IMR-90 (cell line): ENCODE data around the gene PHF21B. TPM values are rescaled to one million over a fixed set of nuclear protein-coding genes. Genes with fewer than 3 reads are reported as not detected.

Source experiments
- ATAC-seq: fragments of 200-7000 bp; cut with Tn5 transposase; 2 replicates; pipeline ENCODE4 v1.9.1; 2020; ENCODE audit warnings: low read depth, mild to moderate bottlenecking, moderate library complexity
- BruUV-seq: library from RNA; stranded (reverse); fragments of 400-500 nt; replicated peaks from 2 replicates; lab custom pipeline; 2021; lab: Mats Ljungman, UMichigan
- CTCF ChIA-PET: fragments of 300-600 bp; formaldehyde crosslinking; extraction: SDS; loops from one replicate; lab custom pipeline; 2021; ENCODE audit warnings: antibody characterized with exemption; lab: Yijun Ruan, JAX
- POLR2A ChIA-PET: fragments of 300-600 bp; sonication (Branson Sonifier 250); formaldehyde crosslinking; loops from one replicate; lab custom pipeline; 2022; ENCODE audit warnings: antibody characterized with exemption; ENCODE audit not compliant: unreplicated experiment; lab: Charles Lee
- DNase-seq: peaks from one replicate; pipeline ENCODE4 v3.0.0; 2013
- H2AFZ ChIP-seq: replicated peaks from 2 replicates; pipeline ENCODE3; 2013; ENCODE audit warnings: low read length, mild to moderate bottlenecking; ENCODE audit not compliant: poor library complexity
- H2AK5ac ChIP-seq: 2 replicates; pipeline ENCODE4 v1.6.1; 2013; ENCODE audit warnings: low read depth, low read length, inconsistent platforms
- H2AK9ac ChIP-seq: replicated peaks from 2 replicates; pipeline ENCODE3; 2013; ENCODE audit warnings: mild to moderate bottlenecking, low read depth, low read length, moderate library complexity; ENCODE audit not compliant: poor library complexity
- H2BK120ac ChIP-seq: 2 replicates; pipeline ENCODE4 v1.6.1; 2013; ENCODE audit warnings: low read depth, low read length, inconsistent platforms
- H2BK15ac ChIP-seq: 3 replicates; pipeline ENCODE4 v1.6.1; 2013; ENCODE audit warnings: low read depth, low read length, inconsistent platforms
- H2BK20ac ChIP-seq: 2 replicates; pipeline ENCODE4 v1.6.1; 2013; ENCODE audit warnings: low read depth, mild to moderate bottlenecking, inconsistent platforms, low read length, moderate library complexity
- H2BK5ac ChIP-seq: 2 replicates; pipeline ENCODE4 v1.6.1; 2013; ENCODE audit warnings: mild to moderate bottlenecking, low read depth, low read length, inconsistent platforms; ENCODE audit not compliant: poor library complexity, severe bottlenecking
- H3K14ac ChIP-seq: replicated peaks from 2 replicates; pipeline ENCODE4 v1.6.1; 2013; ENCODE audit warnings: low read depth, low read length, inconsistent platforms
- H3K18ac ChIP-seq: 2 replicates; pipeline ENCODE4 v1.6.1; 2013; ENCODE audit warnings: low read depth, low read length, control low read depth
- H3K23ac ChIP-seq: 2 replicates; pipeline ENCODE4 v1.6.1; 2013; ENCODE audit warnings: low read depth, low read length, inconsistent platforms
- H3K27ac ChIP-seq: 2 replicates; pipeline ENCODE4 v1.5.1; 2013; ENCODE audit warnings: mild to moderate bottlenecking, control low read depth, low read length; ENCODE audit not compliant: insufficient read depth
- H3K27me3 ChIP-seq: 2 replicates; pipeline ENCODE4 v1.6.1; 2013; ENCODE audit warnings: low read length; ENCODE audit not compliant: control insufficient read depth, insufficient read depth
- H3K36me3 ChIP-seq: 2 replicates; pipeline ENCODE4 v1.6.1; 2013; ENCODE audit warnings: low read length, mixed read lengths; ENCODE audit not compliant: control insufficient read depth, insufficient read depth
- H3K4ac ChIP-seq: 2 replicates; pipeline ENCODE4 v1.6.1; 2013; ENCODE audit warnings: low read depth, low read length, inconsistent platforms
- H3K4me1 ChIP-seq: 2 replicates; pipeline ENCODE4 v1.6.1; 2013; ENCODE audit warnings: low read length, mixed read lengths; ENCODE audit not compliant: control insufficient read depth, insufficient read depth
- H3K4me2 ChIP-seq: 2 replicates; pipeline ENCODE4 v1.6.1; 2013; ENCODE audit warnings: low read depth, mild to moderate bottlenecking, control low read depth, low read length, moderate library complexity
- H3K4me3 ChIP-seq: 2 replicates; pipeline ENCODE4 v1.5.1; 2013; ENCODE audit warnings: low read depth, mild to moderate bottlenecking, control low read depth, low read length, moderate library complexity; ENCODE audit not compliant: insufficient read depth
- H3K56ac ChIP-seq: 2 replicates; pipeline ENCODE4 v1.6.1; 2013; ENCODE audit warnings: low read length, inconsistent platforms; ENCODE audit not compliant: insufficient read depth; ENCODE audit errors: extremely low read depth
- H3K79me1 ChIP-seq, 2 experiments: 2 replicates each; pipeline ENCODE4 v1.6.1; 2013; ENCODE audit warnings: low read length in 2 of 2, inconsistent platforms in 1 of 2, low read depth in 1 of 2
- H3K9ac ChIP-seq: 2 replicates; pipeline ENCODE4 v1.6.1; 2013; ENCODE audit warnings: low read depth, low read length, control low read depth
- H3K9me1 ChIP-seq: 2 replicates; pipeline ENCODE4 v1.6.1; 2013; ENCODE audit warnings: low read length, inconsistent platforms; ENCODE audit not compliant: insufficient read depth
- H3K9me3 ChIP-seq: 2 replicates; pipeline ENCODE4 v1.6.1; 2013; ENCODE audit warnings: low read length; ENCODE audit not compliant: control insufficient read depth, insufficient read depth
- H4K20me1 ChIP-seq: 2 replicates; pipeline ENCODE4 v1.6.1; 2013; ENCODE audit warnings: low read length, inconsistent platforms; ENCODE audit not compliant: insufficient read depth
- H4K5ac ChIP-seq: 2 replicates; pipeline ENCODE4 v1.6.1; 2013; ENCODE audit warnings: mild to moderate bottlenecking, low read depth, low read length, control low read depth
- H4K8ac ChIP-seq, 2 experiments: 2 replicates each; pipeline ENCODE4 v1.6.1; 2013; ENCODE audit warnings: low read depth in 2 of 2, low read length in 2 of 2, control low read depth in 1 of 2, inconsistent platforms in 1 of 2
- H4K91ac ChIP-seq: 2 replicates; pipeline ENCODE4 v1.6.1; 2013; ENCODE audit warnings: low read depth, low read length, inconsistent platforms; ENCODE audit not compliant: insufficient read depth
- BHLHE40 ChIP-seq: fragments of 150-350 bp; IDR thresholded peaks from 2 replicates; pipeline ENCODE4 v1.6.1; 2016; ENCODE audit warnings: mild to moderate bottlenecking, low read depth, low read length
- CEBPB ChIP-seq: IDR thresholded peaks from 2 replicates; pipeline ENCODE4 v1.6.1; 2012; ENCODE audit warnings: low read depth, low read length, improper control_type of control experiment
- CHD1 ChIP-seq: IDR thresholded peaks from 2 replicates; pipeline ENCODE4 v1.6.1; 2012; ENCODE audit warnings: low read depth, low read length, improper control_type of control experiment
- CTCF ChIP-seq: conservative IDR thresholded peaks from 2 replicates; pipeline ENCODE4 v1.5.1; 2012; ENCODE audit warnings: mild to moderate bottlenecking, low read depth, low read length, improper control_type of control experiment
- ELK1 ChIP-seq: fragments of 150-350 bp; IDR thresholded peaks from 2 replicates; pipeline ENCODE4 v1.6.1; 2016; ENCODE audit warnings: low read depth, mild to moderate bottlenecking, low read length, moderate library complexity, borderline replicate concordance
- FOS ChIP-seq: fragments of 150-350 bp; IDR thresholded peaks from 2 replicates; pipeline ENCODE4 v1.6.1; 2016; ENCODE audit warnings: low read depth, low read length
- MAFK ChIP-seq: IDR thresholded peaks from 2 replicates; pipeline ENCODE4 v1.6.1; 2012; ENCODE audit warnings: low read depth, low read length, improper control_type of control experiment
- MAZ ChIP-seq: IDR thresholded peaks from 2 replicates; pipeline ENCODE4 v1.6.1; 2012; ENCODE audit warnings: low read depth, mild to moderate bottlenecking, low read length, improper control_type of control experiment, moderate library complexity, borderline replicate concordance
- MXI1 ChIP-seq: IDR thresholded peaks from 2 replicates; pipeline ENCODE4 v1.6.1; 2012; ENCODE audit warnings: low read depth, mild to moderate bottlenecking, low read length, moderate library complexity, borderline replicate concordance
- NFE2L2 ChIP-seq: fragments of 150-350 bp; IDR thresholded peaks from 2 replicates; pipeline ENCODE4 v1.6.1; 2016; ENCODE audit warnings: low read depth, mild to moderate bottlenecking, low read length
- POLR2A ChIP-seq: IDR thresholded peaks from 2 replicates; pipeline ENCODE4 v1.6.1; 2012; ENCODE audit warnings: mild to moderate bottlenecking, low read depth, low read length
- RAD21 ChIP-seq: IDR thresholded peaks from 2 replicates; pipeline ENCODE4 v1.6.1; 2012; ENCODE audit warnings: low read length, improper control_type of control experiment
- RCOR1 ChIP-seq: IDR thresholded peaks from 2 replicates; pipeline ENCODE4 v1.6.1; 2012; ENCODE audit warnings: mild to moderate bottlenecking, low read length, improper control_type of control experiment; ENCODE audit not compliant: insufficient replicate concordance
- RFX5 ChIP-seq: IDR thresholded peaks from 2 replicates; pipeline ENCODE4 v1.8.0; 2012; ENCODE audit warnings: low read depth, mild to moderate bottlenecking, low read length, moderate library complexity
- SMC3 ChIP-seq: fragments of 150-350 bp; IDR thresholded peaks from 2 replicates; pipeline ENCODE4 v1.6.1; 2016; ENCODE audit warnings: low read depth, mild to moderate bottlenecking, antibody characterized with exemption, low read length, moderate library complexity
- USF2 ChIP-seq: fragments of 150-350 bp; IDR thresholded peaks from 2 replicates; pipeline ENCODE4 v1.6.1; 2017; ENCODE audit warnings: mild to moderate bottlenecking, antibody characterized with exemption, low read length, low read depth
- WGBS, 2 experiments: methylation state at CpG; one replicate each; pipeline versions ENCODE4 v1.1.5 to v1.1.7; 2013; ENCODE audit warnings: missing lambda C conversion rate in 2 of 2; ENCODE audit not compliant: insufficient read length in 1 of 2; ENCODE audit errors: extremely low coverage in 2 of 2; 5-methylcytosine and 5-hydroxymethylcytosine counted together
- dilution Hi-C: fragments of 300-500 bp; cut with HindIII; formaldehyde crosslinking; loops from one replicate; pipeline ENCODE4 v1.14.3; 2018; ENCODE audit warnings: low sequenced_read_pairs; ENCODE audit not compliant: unreplicated experiment
- in situ Hi-C: fragments of 300-500 bp; cut with MboI; formaldehyde crosslinking; loops from 3 replicates; pipeline ENCODE4 v1.14.3; 2019; ENCODE audit warnings: low sequenced_read_pairs, inconsistent platforms, mixed read lengths
- intact Hi-C: fragments of 100-400 bp; cut with micrococcal nuclease; formaldehyde crosslinking; loops from 2 replicates; pipeline ENCODE4 v1.10.0; 2022
- polyA plus RNA-seq, 3 experiments: library from polyadenylated mRNA; depleted of rRNA; stranded (reverse); fragments of >200 nt; gene quantifications; 2 replicates each; pipeline ENCODE4 v1.2.3, GENCODE V29; 2012; ENCODE audit warnings: low replicate concordance in 1 of 3
- total RNA-seq: library from RNA; depleted of rRNA; stranded (reverse); fragments of >200 nt; gene quantifications from 2 replicates; pipeline ENCODE4 v1.2.3, GENCODE V29; 2012

The PHF21B gene
- total and polyA plus RNA-seq, 2 of the 4 experiments (the other 2 are of a cell fraction) = 0.02 TPM; not detected in 1

- no peak overlapping the region for H3K27ac ChIP-seq
- H4K8ac ChIP-seq = no peak overlapping the region
- H3K4me3 ChIP-seq = no peak overlapping the region
- no peak overlapping the region for H3K56ac ChIP-seq
- H3K18ac ChIP-seq = no peak overlapping the region
- H3K4me2 ChIP-seq = no peak overlapping the region
- no peak overlapping the region for H4K91ac ChIP-seq
- no peak overlapping the region for H2AK5ac ChIP-seq
- H2BK5ac ChIP-seq = no peak overlapping the region
- BruUV-seq = no TSS peak
- no peak overlapping the region for H2BK15ac ChIP-seq
- intact Hi-C loops (no loop called here), in situ Hi-C loops (no loop called here), dilution Hi-C loops (no loop called here)
- H3K9me3 ChIP-seq = no peaks in the 10 kb centered on the region
- H3K4me1 ChIP-seq = no peaks in the 10 kb centered on the region
- TF ChIP-seq MXI1 (no peak), USF2 (no peak), CHD1 (no peak), RFX5 (no peak), RAD21 (no peak), MAFK (no peak), RCOR1 (no peak), NFE2L2 (no peak), CTCF (no peak), MAZ (no peak), ELK1 (no peak), SMC3 (no peak), CEBPB (no peak), FOS (no peak), BHLHE40 (no peak), POLR2A (no peak)
- no peak overlapping the region for H2BK20ac ChIP-seq
- H3K14ac ChIP-seq = no peak overlapping the region
- H3K27me3 ChIP-seq = peaks cover 15% of the 10 kb centered on the region
- no peak overlapping the region for H2AFZ ChIP-seq
- POLR2A ChIA-PET = no interaction called here
- H3K79me1 ChIP-seq = no peaks in the 10 kb centered on the region
- WGBS, 2 experiments = no CpG with 5 or more reads among the region's 6 CpGs
- CTCF ChIA-PET = no interaction called here
- H3K4ac ChIP-seq = no peak overlapping the region
- no peak overlapping the region for H3K9ac ChIP-seq
- H3K36me3 ChIP-seq = no peaks in the 10 kb centered on the region
- no peak for DNase-seq
- no peak for ATAC-seq
- H4K20me1 ChIP-seq = no peaks in the 10 kb centered on the region
- H4K5ac ChIP-seq = no peak overlapping the region
- H2BK120ac ChIP-seq = no peak overlapping the region
- H3K9me1 ChIP-seq = no peaks in the 10 kb centered on the region
- H3K23ac ChIP-seq = no peak overlapping the region
- no peak overlapping the region for H2AK9ac ChIP-seq
Observed at GRCh38 chr22:44934454-44934735, 75.4 kb downstream of the PHF21B start.
